MV-4-11 (cell line): ENCODE data around the gene NUDT3.

Experiments used
- DNase-seq: peaks from one replicate; lab custom pipeline; 2025; lab: John Stamatoyannopoulos, UW

The NUDT3 gene

DNA sequence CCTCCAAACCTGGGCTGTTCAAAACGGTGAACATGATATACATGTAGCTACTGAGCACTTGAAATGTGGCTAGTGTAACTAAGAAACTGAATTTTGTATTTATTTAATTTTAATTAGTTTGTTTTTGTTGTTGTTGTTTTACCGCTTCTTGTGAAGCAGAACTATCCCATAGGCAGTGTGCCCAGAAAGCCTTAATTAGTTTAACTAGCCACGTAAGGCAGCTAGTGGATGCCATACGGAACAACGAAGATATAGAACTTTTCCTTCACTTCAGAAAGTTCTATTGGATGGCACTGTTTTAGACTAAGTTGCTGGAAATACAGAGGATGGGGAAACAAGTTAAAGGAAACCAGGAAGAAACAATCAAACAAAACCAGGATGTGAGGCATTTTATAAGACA is 70.6 kb downstream of the NUDT3 start:
- DNase-seq, result no peak

DNA sequence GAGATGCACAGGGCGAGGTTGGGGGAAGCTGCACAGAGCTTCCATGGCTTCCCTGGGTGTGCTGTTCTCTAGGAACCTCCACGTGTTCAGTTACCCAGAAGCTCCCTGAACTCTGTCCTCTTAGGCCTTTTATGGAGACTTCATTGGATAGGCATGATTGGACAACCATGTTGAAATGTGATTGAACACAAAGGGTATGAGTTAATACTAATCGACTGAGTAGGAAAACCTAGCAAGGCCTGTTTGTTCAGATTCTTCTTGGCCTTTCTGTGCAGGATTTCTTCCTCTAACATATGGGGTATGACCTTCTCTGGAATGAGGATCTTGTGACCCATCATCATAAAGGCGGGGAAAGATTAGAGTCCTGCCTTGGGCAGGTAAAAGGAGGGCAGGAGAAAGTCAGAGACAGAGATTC is 73.0 kb downstream of the NUDT3 start:
- DNase-seq, result no peak

DNA sequence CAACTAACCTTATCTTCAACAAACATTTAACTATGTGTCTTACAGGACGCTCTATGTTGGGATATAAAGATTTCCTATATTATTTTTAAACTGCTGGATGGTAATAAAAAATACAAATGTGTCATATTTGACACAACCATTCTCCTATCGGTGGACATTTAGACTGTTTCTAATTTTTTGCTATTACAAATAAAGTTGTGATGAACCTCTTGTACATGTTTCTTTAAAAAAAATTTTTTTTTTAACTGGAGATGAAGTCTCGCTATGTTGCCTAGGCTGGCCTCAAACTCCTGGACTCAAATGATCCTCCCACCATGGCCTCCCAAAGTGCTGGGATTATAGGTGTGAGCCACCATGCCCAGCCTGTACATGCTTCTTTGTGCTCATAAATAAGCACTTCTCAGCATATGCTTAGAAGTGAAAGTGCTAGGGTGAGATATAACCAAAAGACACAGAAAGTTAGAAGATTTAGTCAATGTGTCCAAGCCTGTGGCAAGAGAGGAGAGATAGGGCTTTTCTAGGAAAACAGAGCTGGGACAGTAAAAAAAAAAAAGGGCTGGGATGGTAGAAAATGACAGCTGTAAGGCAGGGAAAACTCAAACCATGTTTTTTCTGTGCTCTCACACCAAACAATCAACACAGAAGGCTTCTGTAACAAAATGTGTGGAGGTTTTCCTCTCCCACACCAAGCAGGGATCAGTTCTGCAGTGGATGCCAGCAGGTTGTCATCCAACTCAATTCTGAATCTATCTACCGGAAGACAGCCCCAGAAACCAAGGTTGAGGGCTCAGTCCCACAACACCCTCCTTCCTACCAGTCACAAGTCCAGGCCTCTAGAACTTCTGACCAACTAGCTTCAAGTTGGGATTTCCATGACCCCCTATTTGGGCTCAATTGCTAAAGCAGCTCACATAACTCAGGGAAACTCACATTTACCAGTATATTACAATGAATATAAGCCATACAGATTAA is 73.7 kb downstream of the NUDT3 start:
- DNase-seq, result no peak

DNA sequence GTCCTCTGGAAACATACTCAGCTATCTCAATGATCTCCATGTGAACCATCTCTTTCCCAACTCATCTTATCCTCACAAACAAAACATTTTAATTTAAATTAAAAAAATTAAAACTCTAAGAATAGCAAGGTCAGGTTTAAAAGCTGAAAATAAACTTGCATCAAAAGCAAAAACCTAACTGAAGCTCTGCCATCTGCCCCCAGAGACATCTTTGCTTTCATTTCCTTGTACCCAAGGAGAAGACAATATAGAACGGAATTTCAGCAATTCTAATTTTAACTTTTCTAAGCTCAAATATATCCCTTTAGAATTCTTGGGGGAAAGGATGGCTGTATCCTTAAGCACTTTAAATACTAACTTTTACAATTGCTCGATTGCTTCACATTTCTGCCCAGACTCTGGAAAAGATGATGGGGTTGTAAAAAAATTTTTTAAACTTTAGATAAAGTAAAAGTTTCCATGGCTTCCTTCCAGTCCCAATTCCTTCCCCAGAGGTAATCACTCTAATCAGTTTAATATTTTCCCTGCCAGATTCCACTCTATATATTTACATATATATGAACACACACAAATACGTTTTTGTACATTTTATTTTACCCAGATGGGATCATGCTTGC is 74.5 kb downstream of the NUDT3 start:
- peak; percentile 53 for DNase-seq

DNA sequence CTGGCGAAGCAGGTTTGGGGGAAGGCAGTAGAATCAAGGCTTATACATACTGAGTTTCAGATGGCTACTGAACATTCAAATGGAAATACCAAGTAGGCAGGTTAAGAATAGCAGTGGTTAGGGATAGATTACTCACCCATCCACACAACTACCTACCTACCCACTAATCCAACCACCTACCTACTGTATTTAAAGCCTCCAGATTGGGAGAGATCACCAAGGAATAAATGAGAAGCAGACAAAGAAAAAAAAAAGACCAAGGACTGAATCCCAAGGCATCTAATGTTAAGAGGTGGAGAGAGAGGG is 75.3 kb downstream of the NUDT3 start:
- no peak for DNase-seq

DNA sequence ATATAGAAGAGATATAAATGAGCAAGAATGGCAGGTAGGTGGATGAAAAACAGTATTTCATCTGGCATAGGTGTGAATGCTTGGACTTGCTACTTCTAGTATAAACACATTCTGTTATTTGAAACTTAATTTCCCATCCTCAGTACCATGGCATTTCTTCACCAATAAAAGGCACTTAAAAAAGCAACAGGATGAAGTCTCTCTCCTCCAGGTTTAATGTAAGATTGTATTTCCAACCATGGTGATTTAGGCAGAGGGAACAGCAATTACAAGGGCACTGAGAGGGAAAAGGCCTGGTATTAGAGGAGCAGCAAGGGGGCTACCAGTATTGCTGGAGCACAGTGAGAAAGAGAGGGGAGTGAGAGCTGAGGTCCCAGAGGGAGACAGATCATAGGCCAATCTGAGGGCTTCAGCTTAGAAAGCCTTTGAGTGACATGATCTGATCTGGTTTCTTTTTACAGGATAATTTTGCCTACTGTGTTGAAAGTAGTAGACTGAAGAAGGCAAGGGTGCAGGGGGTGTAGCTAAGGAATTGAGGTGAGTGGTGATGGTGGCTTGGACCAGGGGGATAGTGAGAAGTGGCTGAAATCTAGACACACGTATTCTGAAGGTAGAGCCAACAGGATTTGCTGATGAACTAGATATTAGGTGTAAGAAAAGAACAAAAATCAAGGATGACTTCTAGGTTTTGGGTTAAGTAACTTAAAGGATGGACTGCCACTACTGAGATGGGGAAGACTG is 75.9 kb downstream of the NUDT3 start:
- DNase-seq, result no peak

DNA sequence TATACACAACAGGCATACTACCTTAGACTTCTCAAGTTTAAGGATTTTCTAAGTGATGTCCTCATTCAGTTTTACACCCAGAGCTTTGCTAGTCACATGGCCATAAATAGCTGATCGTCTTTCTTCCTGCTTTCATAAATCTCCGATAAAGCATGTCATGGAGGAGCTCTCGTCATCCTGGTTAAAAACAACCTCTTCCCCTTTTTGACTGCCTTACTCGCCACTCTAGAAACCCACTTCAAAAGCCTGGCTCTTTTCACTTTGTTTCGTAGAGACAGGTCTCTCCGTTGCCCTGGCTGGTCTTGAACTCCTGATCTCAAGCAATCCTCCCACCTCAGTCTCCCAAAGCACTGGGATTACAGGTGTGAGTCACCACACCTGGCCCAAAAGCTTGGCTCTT is 76.7 kb downstream of the NUDT3 start:
- peak; percentile 96 for DNase-seq

DNA sequence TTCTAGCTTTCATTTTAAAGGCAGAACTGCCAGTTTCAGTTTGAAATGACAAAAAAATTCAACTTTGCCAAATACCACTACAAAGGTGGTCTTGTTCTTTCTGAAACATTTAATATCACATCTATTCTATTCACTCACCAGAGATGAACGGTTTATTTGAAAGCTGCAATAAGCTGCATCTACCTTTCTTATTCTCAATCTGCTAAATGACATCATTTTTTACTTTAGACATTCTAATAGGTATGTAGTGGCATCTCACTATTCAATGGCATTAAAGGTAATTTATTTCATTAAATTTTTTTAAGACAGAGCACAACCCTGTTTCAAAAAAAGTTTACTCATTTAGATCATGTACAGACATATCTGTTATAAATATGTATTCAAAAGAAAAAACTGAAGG is 77.2 kb downstream of the NUDT3 start:
- DNase-seq, result no peak

DNA sequence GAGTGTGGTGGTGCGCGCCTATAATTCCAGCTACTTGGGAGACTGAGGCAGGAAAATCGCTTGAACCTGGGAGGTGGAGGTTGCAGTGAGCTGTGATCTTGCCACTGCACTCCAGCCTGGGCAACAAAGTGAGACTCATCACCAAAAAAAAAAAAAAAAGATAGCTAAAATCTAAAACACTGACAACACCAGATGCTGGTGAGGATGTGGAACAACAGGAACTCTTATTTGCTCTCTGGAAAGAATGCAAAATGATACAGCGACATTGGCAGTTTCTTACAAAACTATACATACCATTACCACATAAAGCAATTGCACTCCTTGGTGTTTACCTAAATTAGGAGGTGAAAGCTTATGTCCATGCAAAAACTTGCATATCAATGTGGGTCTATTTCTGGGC is 80.2 kb downstream of the NUDT3 start:
- DNase-seq, result no peak

DNA sequence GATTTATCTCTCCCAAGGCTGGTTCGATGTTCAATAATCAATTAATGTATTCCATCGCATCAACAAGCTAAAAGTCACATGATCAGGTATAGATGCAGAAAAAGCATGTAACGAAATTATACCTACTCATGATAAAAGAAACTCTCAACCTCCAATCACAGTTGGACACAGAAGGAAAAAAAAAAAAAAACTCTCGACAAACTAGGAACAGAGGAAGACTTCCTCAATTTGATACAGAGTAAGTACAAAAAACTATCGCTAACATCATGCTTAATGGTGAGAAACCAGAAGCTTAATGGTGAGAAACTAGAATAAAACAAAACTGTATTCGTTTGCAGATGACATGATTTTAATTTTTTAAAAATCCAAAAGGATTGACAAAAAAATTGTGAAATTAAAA is 81.7 kb downstream of the NUDT3 start:
- no peak for DNase-seq

DNA sequence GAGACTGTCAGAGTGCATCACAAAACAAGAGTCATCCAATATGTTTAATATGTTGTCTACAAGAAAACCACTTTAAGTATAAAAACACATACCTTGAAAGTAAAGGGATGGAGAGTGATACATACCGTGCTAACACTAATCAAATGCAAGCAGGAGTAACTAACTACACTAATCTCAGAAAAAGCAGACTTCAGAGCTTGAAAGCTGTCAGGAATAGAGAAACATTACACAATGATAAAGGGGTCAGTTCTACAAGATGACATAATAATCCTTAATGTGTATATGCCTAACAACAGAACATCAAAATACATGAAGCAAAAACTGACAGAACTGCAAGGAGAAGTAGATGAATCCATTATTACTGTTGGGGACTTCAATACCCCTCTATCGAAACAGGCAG is 84.0 kb downstream of the NUDT3 start:
- no peak for DNase-seq

DNA sequence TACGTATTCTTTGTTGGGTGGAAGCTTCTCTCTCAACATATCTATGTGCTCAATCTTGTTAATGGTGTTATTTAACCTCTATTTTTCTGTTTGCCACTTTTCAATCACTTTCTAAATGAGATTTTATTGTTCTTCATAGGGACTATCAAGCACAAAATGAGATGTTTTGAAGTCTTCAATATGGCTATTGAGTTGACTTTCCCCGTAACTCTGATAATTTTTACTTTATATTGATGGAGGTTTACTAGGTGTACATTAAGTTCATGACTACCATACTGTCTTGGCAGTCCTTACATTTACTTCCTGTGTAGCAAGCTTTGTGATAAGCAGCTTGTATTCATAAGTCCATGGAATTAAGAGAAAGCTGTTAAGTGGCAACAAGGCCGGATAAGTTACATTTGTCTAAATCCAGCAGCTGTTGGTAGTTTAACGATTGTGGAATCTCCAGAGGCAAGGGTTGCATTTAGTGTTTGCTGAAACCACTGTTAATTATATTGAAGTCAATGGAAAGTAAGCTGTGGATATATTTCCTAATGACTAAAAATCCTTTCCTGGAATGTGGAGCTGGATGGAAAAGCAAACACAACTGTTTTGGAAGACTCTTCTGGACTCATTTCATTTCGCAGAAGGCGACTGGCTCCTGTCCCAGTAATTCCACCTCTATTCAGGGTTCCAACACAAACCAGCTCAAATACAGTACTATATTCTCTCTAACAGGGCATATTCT is 86.3 kb downstream of the NUDT3 start:
- DNase-seq, result no peak

DNA sequence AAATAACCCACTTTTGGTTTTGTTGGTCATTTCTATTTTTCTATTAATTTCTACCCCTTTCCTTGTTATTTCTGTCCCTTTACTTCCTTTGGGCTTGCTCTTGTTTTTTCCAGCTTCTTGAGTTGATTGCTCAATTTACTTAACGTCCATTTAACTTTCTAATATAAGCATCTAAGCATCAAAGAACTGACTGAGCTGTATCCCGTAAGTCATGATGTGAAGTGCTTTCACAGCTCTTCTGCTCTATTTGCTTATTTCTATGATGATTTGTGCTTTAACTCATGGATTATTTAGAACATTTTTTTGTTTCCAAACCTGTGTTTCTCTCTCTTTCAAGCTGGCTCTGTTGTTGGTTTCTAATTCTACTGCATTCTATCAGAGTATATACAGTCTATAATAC is 87.0 kb downstream of the NUDT3 start:
- DNase-seq, result no peak

DNA sequence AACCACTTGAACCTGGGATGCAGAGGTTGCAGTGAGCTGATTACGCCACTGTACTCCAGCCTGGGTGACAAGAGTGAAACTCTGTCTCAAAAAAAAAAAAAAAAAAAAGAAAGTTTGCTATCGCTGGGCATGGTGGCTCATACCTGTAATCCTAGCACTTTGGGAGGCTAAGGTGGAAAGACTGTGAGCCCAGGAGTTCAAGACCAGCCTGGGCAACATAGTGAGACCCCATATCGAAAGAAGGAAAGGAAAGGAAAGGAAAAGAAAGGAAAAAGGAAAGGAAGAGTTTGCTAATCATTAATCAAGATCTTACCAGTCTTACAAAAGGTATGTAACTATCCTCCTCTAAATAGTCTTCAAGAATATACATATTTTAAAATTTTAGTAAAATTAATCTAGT is 88.3 kb downstream of the NUDT3 start:
- DNase-seq, result no peak

DNA sequence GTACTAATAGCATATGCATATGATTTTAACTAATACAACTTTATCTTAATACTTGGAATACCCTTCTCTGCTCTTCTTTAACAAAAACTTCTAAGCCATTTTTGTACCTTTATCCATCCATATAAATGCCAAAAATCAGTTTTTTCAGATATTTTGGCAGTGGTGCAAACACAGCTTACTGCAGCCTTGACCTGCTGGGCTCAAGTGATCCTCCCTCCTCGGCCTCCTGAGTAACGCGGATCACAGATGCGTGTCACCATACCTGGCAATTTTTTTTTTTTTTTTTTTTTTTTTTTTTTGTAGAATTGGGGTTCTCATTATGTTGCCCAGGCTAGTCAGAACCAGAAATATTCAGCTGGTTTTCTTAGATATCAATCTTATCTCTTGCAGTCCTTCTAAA is 89.5 kb downstream of the NUDT3 start:
- no peak for DNase-seq

DNA sequence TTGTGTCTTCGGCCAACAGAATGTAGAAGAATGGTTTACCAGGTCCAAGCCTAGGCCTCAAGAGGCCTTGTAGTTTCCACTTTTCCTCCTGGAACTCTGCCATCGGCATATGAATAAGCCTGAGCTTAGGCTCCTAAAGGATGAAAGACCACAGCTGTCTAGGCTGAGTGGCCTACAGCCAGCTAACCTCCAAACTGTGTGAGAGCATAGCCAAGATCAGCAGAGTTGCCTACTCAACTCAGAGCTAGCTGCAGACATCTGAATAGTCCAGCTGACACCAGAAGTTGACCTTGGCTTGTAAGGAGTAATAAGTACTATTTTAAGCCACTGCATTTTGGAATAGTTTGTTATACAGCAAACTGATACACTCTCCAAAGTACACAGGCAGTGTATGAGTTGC is 91.1 kb downstream of the NUDT3 start:
- DNase-seq, result no peak

DNA sequence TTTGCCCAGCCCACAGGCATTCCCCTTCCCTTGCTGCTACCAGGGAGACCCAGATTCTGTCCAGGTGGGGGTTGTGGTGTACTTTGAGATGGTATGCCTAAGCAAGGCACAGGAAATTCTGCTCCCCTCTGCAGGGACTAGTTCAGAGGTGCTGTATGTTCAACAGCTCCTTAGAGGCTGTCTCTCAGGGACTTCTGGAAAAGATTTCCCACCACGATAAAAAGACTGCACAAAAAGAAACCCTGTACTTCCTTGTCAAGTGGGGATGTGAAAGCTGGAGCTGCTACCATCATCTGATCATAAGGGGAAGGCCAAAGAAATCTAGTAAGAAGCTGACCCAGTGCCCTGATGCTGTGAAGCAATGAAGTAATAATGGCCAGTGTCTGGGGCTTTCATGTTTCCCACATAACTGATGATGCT is 92.1 kb downstream of the NUDT3 start:
- peak; percentile 81 for DNase-seq

DNA sequence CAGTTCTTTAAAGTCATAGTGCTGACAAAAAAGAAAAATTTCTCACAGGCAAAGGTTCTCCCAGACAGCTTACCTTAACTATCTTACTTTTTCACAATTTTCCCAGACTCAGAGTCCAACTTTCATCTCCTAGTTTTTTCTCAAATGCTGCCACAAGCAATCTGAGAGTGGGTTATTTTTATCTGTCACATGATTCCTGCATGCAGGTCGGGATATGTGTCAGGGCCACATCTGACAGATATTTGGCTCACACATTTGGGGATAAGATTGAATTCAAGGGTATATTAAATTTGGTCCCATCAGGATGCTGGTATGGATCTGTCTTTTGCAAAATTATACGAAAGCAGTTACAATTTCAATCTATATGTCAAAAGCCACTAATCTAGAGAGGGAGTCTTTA is 93.5 kb downstream of the NUDT3 start:
- DNase-seq, result no peak

DNA sequence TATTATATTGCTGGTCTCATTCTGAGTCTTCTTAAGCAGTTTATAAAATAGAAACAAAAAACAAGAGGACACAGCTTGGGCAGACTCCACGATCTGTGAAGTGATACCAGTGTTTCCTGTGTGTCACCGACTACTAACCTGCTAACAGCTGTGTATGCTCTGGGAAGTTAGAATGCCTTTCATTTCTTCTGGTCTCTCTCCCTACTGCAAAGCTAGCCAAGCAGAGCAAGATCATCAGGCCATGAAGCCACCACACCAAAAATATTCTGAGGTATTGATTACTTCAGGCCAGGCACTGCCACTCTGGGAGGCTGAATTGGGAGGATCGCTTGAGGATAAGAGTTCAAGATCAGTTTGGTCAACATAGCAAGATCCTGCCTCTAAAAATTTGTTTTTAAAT is 96.7 kb downstream of the NUDT3 start:
- DNase-seq, result no peak

DNA sequence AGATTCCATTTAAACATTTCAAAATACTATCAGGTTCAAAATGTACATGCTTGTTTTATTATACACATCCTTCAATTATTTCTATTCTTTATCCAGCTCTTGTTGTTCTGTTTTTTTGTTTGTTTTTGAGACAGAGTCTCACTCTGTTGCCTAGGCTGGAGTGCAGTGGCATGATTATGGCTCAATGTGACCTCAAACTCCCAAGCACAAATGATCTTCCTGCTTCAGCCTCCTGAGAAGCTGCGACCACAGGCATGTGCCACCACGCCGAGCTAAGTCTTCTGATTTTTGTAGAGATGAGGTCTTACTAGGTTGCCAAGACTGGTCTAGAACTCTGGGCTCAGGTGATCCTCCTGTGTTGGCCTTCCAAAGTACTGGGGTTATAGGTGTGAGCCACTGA is 99.5 kb downstream of the NUDT3 start:
- DNase-seq, result no peak

DNA sequence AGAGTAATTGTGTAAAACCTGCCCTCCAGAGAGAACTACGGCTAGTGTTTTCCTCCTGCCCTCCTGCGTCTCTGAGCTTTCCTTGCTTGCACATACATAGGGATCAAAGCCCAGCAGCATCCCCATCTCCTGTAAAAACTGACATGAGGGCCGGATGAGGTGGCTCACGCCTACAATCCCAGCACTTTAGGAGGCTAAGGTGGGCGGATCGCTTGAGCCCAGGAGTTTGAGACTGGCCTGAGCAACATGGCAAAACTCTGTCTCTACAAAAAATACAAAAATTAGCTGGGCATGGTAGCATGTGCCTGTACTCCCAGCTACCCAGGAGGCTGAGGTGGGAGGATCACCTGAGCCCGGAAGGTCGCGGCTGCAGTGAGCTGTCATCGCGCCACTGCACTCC is 103.3 kb downstream of the NUDT3 start:
- no peak for DNase-seq

DNA sequence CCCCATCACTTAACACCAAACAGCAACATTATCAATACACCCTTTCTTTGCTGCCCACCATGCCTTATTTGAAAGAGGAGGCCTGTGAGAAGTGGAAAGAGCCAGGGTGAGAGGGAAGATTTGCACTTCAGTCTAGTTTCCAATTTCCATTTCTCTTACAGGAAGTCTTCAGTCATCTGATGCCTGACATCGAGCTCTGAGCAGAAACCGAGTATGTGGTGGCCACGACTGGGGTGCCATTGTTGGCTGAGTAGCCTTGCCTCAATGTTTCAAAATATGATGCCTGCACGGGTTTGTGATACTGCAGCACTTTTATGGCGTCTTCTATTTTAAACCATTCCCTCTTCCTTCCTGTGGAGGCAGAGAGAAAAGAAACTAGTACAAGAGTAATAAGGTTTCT is 103.9 kb downstream of the NUDT3 start:
- peak; percentile 20 for DNase-seq
